HepG2 (cell line): ENCODE data around the gene XAF1. TPM values are rescaled to one million over a fixed set of nuclear protein-coding genes. Genes with fewer than 3 reads are reported as not detected.

Source experiments
- ARID2 ChIP-seq: sonication (generic); formaldehyde crosslinking; IDR thresholded peaks from 2 replicates; pipeline ENCODE4 v1.8.1; 2022; ENCODE audit warnings: mild to moderate bottlenecking, missing genetic modification reagents, borderline replicate concordance
- CBX1 ChIP-seq: IDR thresholded peaks from one replicate; pipeline ENCODE4 v1.6.1; 2016; ENCODE audit warnings: antibody characterized with exemption, low read depth
- E2F5 ChIP-seq: sonication (generic); formaldehyde crosslinking; conservative IDR thresholded peaks from 2 replicates; pipeline ENCODE4 v1.4.0; 2020; ENCODE audit warnings: missing genetic modification reagents
- ETV6 ChIP-seq: sonication (generic); formaldehyde crosslinking; conservative IDR thresholded peaks from 2 replicates; pipeline ENCODE4 v1.4.0; 2020; ENCODE audit warnings: missing genetic modification reagents
- KDM5A ChIP-seq: fragments of 200-600 bp; sonication (generic); IDR thresholded peaks from 2 replicates; pipeline ENCODE4 v1.7.0; 2018; ENCODE audit warnings: antibody characterized with exemption, mild to moderate bottlenecking, low read length, borderline replicate concordance
- LBX2 ChIP-seq: sonication (generic); formaldehyde crosslinking; IDR thresholded peaks from 2 replicates; pipeline ENCODE4 v1.5.0; 2020; ENCODE audit warnings: missing genetic modification reagents, mild to moderate bottlenecking, borderline replicate concordance
- MAX ChIP-seq: IDR thresholded peaks from 2 replicates; pipeline ENCODE4 v1.6.1; 2012; ENCODE audit warnings: inconsistent platforms
- MIER3 ChIP-seq: IDR thresholded peaks from 2 replicates; pipeline ENCODE4 v1.6.1; 2016; ENCODE audit warnings: missing compliant biosample characterization, borderline replicate concordance
- RAD21 ChIP-seq: fragments of 450-650 bp; formaldehyde crosslinking; IDR thresholded peaks from 2 replicates; pipeline ENCODE4 v1.5.0; 2020; ENCODE audit warnings: mild to moderate bottlenecking
- SOX6 ChIP-seq, 2 experiments: fragments of 450-650 bp in 1 of 2; sonication (generic) in 1 of 2; formaldehyde crosslinking in 1 of 2; IDR thresholded peaks; 2 replicates each; pipeline versions ENCODE4 v1.4.0 to v1.6.1; 2017 to 2020; ENCODE audit warnings: antibody characterized with exemption in 1 of 2, mild to moderate bottlenecking in 1 of 2, missing genetic modification reagents in 1 of 2
- TOPORS ChIP-seq: sonication (generic); formaldehyde crosslinking; IDR thresholded peaks from 2 replicates; pipeline ENCODE4 v1.8.0; 2023; ENCODE audit warnings: mild to moderate bottlenecking, missing genetic modification reagents
- ZFY ChIP-seq: sonication (generic); formaldehyde crosslinking; IDR thresholded peaks from 2 replicates; pipeline ENCODE4 v1.4.0; 2020; ENCODE audit warnings: missing genetic modification reagents
- ZGPAT ChIP-seq: IDR thresholded peaks from 2 replicates; pipeline ENCODE4 v1.6.1; 2016; ENCODE audit warnings: mild to moderate bottlenecking
- ZNF232 ChIP-seq: sonication (generic); formaldehyde crosslinking; IDR thresholded peaks from 2 replicates; pipeline ENCODE4 v1.4.0; 2020; ENCODE audit warnings: missing genetic modification reagents, borderline replicate concordance
- ZNF660 ChIP-seq: sonication (generic); formaldehyde crosslinking; IDR thresholded peaks from 2 replicates; pipeline ENCODE4 v1.5.1; 2020; ENCODE audit warnings: mild to moderate bottlenecking, low read depth, missing genetic modification reagents, borderline replicate concordance
- ZNF724P ChIP-seq: sonication (generic); formaldehyde crosslinking; IDR thresholded peaks from 2 replicates; pipeline ENCODE4 v1.8.0; 2022; ENCODE audit warnings: missing genetic modification reagents, borderline replicate concordance
- ZNF781 ChIP-seq: sonication (generic); formaldehyde crosslinking; IDR thresholded peaks from 2 replicates; pipeline ENCODE4 v1.5.1; 2020; ENCODE audit warnings: borderline replicate concordance, mild to moderate bottlenecking, missing genetic modification reagents; ENCODE audit errors: not compliant biosample characterization
- ZNF788 ChIP-seq: sonication (generic); formaldehyde crosslinking; IDR thresholded peaks from 2 replicates; pipeline ENCODE4 v1.5.0; 2020; ENCODE audit warnings: mild to moderate bottlenecking, missing genetic modification reagents, borderline replicate concordance
- polyA plus RNA-seq, 8 experiments: library from polyadenylated mRNA; depleted of rRNA in 3 of 8; stranded (reverse) in 7 of 8; unstranded in 1 of 8; fragments of >200 nt; fragmentation: Illumina TruSeq in 4 of 8; extraction: Trizol in 4 of 8; gene quantifications; 2 replicates each; pipeline versions ENCODE4 v1.2.1 to v1.2.3, GENCODE V29; 2011 to 2016; ENCODE audit warnings: low read depth in 4 of 8, missing spikeins in 1 of 8, mixed read lengths in 1 of 8; ENCODE audit not compliant: insufficient read depth in 1 of 8
- total RNA-seq, 5 experiments: library from RNA; depleted of rRNA; stranded (reverse); fragments of >200 nt; fragmentation: Illumina TruSeq; extraction: Trizol; gene quantifications; 2 replicates each; pipeline ENCODE4 v1.2.3, GENCODE V29; 2016; ENCODE audit warnings: low read depth in 1 of 5
- TF ChIP-seq, protein P1 (sequence below): IDR thresholded peaks from 2 replicates; pipeline ENCODE4 v1.6.1; 2018; ENCODE audit warnings: missing genetic modification reagents
- TF ChIP-seq, protein P2 (sequence below): sonication (generic); formaldehyde crosslinking; IDR thresholded peaks from 2 replicates; pipeline ENCODE4 v1.8.1; 2023; ENCODE audit warnings: mild to moderate bottlenecking, missing genetic modification reagents
- TF ChIP-seq, protein P3 (sequence below): sonication (generic); formaldehyde crosslinking; IDR thresholded peaks from 2 replicates; pipeline ENCODE4 v1.9.0; 2021; ENCODE audit warnings: missing genetic modification reagents, mild to moderate bottlenecking, borderline replicate concordance

The XAF1 gene
- total and polyA plus RNA-seq, 2 of the 13 experiments (the other 11 are each of a cell fraction or from before 2014, with no cell fraction given), result 1.2 to 2.4 TPM

- TF ChIP-seq ZNF232 (CRISPR knock-in tag), result peak; percentile 76; the same call in 1 of the 2 replicates
- TF ChIP-seq KDM5A, result no peak
- peak; percentile 44 for TF ChIP-seq ZNF781 (CRISPR knock-in tag)
- 0 out of 2 replicates have a peak, but pooled peaks have one; percentile 38 for TF ChIP-seq E2F5
- TF ChIP-seq ZGPAT, result peak; percentile 93
- peak; percentile 61; the same call in 1 of the 2 replicates for TF ChIP-seq ZNF788 (CRISPR knock-in tag)
- TF ChIP-seq MIER3 (CRISPR knock-in tag), result peak; percentile 83; the same call in 1 of the 2 replicates
- TF ChIP-seq CBX1, result peak; percentile 58
- TF ChIP-seq TOPORS, result peak; percentile 31; the same call in 1 of the 2 replicates
- TF ChIP-seq, protein P1, sequence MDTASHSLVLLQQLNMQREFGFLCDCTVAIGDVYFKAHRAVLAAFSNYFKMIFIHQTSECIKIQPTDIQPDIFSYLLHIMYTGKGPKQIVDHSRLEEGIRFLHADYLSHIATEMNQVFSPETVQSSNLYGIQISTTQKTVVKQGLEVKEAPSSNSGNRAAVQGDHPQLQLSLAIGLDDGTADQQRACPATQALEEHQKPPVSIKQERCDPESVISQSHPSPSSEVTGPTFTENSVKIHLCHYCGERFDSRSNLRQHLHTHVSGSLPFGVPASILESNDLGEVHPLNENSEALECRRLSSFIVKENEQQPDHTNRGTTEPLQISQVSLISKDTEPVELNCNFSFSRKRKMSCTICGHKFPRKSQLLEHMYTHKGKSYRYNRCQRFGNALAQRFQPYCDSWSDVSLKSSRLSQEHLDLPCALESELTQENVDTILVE (CRISPR knock-in tag), result peak; percentile 67
- TF ChIP-seq LBX2 (CRISPR knock-in tag), result peak; percentile 44; the same call in 1 of the 2 replicates
- TF ChIP-seq, protein P2, sequence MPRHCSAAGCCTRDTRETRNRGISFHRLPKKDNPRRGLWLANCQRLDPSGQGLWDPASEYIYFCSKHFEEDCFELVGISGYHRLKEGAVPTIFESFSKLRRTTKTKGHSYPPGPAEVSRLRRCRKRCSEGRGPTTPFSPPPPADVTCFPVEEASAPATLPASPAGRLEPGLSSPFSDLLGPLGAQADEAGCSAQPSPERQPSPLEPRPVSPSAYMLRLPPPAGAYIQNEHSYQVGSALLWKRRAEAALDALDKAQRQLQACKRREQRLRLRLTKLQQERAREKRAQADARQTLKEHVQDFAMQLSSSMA (CRISPR knock-in tag), result peak; percentile 73; the same call in 1 of the 2 replicates
- TF ChIP-seq ZNF660 (CRISPR knock-in tag), result no peak
- peak; percentile 92 for TF ChIP-seq RAD21 (CRISPR knock-in tag)
- peak; percentile 48; the same call in 1 of the 2 replicates for TF ChIP-seq MAX
- TF ChIP-seq ETV6, result no peak
- peak; percentile 61 for TF ChIP-seq ZFY
- no peak for TF ChIP-seq SOX6 (IDR thresholded peaks at IDR 0.05)
- TF ChIP-seq SOX6 (CRISPR knock-in tag; IDR thresholded peaks at IDR 0.05), result peak; percentile 79
- TF ChIP-seq, protein P3, sequence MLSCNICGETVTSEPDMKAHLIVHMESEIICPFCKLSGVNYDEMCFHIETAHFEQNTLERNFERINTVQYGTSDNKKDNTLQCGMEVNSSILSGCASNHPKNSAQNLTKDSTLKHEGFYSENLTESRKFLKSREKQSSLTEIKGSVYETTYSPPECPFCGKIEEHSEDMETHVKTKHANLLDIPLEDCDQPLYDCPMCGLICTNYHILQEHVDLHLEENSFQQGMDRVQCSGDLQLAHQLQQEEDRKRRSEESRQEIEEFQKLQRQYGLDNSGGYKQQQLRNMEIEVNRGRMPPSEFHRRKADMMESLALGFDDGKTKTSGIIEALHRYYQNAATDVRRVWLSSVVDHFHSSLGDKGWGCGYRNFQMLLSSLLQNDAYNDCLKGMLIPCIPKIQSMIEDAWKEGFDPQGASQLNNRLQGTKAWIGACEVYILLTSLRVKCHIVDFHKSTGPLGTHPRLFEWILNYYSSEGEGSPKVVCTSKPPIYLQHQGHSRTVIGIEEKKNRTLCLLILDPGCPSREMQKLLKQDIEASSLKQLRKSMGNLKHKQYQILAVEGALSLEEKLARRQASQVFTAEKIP (CRISPR knock-in tag), result no peak
- peak; percentile 45; the same call in 1 of the 2 replicates for TF ChIP-seq ARID2 (CRISPR knock-in tag)
- peak; percentile 85 for TF ChIP-seq ZNF724P (CRISPR knock-in tag)
These were observed 42.5 kb upstream of the XAF1 start, which contains the start of gene SLC13A5 (continued) for GRCh38 chr17:6713130-6713917.
